ENCODE results near the gene RASSF9. TPM values are rescaled to one million over a fixed set of nuclear protein-coding genes. Genes with fewer than 3 reads are reported as not detected.
A peak's percentile ranks its signal among the peaks of the same experiment; 100 is the strongest.

Gene RASSF9
- total RNA-seq, 1 donor from 2014 or later: 7.9 TPM

GRCh38 chr12:85829391-85829790 is 6.8 kb downstream of the RASSF9 start:
- DNase-seq (no peak), ATAC-seq (no peak)
- Histone ChIP-seq H3K27me3 (no peaks in the 10 kb centered on the region), H3K36me3 (no peaks in the 10 kb centered on the region), H3K4me3 (no peak overlapping the region), H3K9me3 (no peaks in the 10 kb centered on the region), H3K27ac (no peak overlapping the region), H3K4me1 (no peaks in the 10 kb centered on the region)
- intact Hi-C loops (cut with DNase I): no loop called here
- TF ChIP-seq CTCF (IDR thresholded peaks at IDR 0.05): no peak

- H3K27me3 ChIP-seq: no peaks in the 10 kb centered on the region
- ATAC-seq (no peak), DNase-seq (no peak)
- intact Hi-C loops (cut with DNase I): no loop called here
- no peaks in the 10 kb centered on the region for H3K9me3 ChIP-seq
- TF ChIP-seq CTCF (IDR thresholded peaks at IDR 0.05): no peak
- no peaks in the 10 kb centered on the region for H3K36me3 ChIP-seq
- H3K27ac ChIP-seq: no peak overlapping the region
- no peaks in the 10 kb centered on the region for H3K4me1 ChIP-seq
- H3K4me3 ChIP-seq: no peak overlapping the region
Measured at GRCh38 chr12:85828576-85828975, 7.6 kb downstream of the RASSF9 start.

- ATAC-seq (no peak), DNase-seq (no peak)
- Histone ChIP-seq H3K36me3 (no peaks in the 10 kb centered on the region), H3K27ac (no peak overlapping the region), H3K4me1 (peaks cover 4% of the 10 kb centered on the region), H3K4me3 (no peak overlapping the region), H3K27me3 (no peaks in the 10 kb centered on the region), H3K9me3 (no peaks in the 10 kb centered on the region)
- no peak for TF ChIP-seq CTCF (IDR thresholded peaks at IDR 0.05)
- intact Hi-C loops (cut with DNase I): no loop called here
Measured at GRCh38 chr12:85825746-85826145, 10.5 kb downstream of the RASSF9 start.

DNA sequence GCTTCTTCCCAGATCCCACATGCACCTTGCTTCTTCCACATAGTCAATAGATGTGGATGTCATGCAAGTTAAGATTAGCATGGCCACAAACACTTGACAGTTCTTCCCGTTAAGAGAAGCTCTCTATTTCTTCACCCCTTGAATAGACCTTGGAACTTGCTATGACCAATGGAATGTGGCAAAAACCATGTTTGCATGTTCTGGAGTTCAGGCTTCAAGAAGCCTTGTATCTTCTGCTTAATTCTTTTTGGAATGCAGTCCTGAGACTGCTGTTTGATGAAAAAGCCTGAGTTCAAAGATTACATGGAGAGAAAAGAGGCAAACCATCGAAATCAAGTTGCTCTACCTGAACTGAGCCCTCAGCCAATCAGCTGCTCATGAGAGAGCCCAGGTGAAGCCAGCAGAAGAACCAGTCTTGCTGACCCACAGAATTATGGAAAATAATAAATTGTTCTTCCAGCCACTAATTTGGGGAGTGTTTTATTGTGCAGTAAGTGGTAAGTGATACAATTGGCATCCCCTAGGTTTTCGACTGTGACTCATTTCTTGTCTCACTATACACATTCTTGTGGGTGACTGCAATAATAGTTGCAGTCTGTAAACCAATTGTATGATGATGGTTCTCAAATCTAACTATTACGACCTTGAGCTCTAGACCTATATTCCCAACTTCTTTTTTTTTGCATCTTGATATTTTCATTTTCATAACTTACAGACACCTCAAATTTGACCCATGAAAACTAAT is 12.6 kb downstream of the RASSF9 start:
- no peak for TF ChIP-seq CTCF (IDR thresholded peaks at IDR 0.05)
- intact Hi-C loops (cut with DNase I): no loop called here
- no peaks in the 10 kb centered on the region for H3K36me3 ChIP-seq
- ATAC-seq: no peak
- no peak overlapping the region for H3K4me3 ChIP-seq
- no peaks in the 10 kb centered on the region for H3K9me3 ChIP-seq
- peaks cover 4% of the 10 kb centered on the region for H3K4me1 ChIP-seq
- H3K27me3 ChIP-seq: no peaks in the 10 kb centered on the region
- no peak overlapping the region for H3K27ac ChIP-seq
- DNase-seq: no peak

GRCh38 chr12:85821759-85822158 is 14.4 kb downstream of the RASSF9 start:
- Histone ChIP-seq H3K9me3 (no peaks in the 10 kb centered on the region), H3K27ac (peak overlapping the region; percentile 1), H3K4me3 (no peak overlapping the region), H3K36me3 (no peaks in the 10 kb centered on the region), H3K4me1 (peaks cover 4% of the 10 kb centered on the region), H3K27me3 (no peaks in the 10 kb centered on the region)
- DNase-seq (no peak), ATAC-seq (no peak)
- no peak for TF ChIP-seq CTCF (IDR thresholded peaks at IDR 0.05)
- intact Hi-C loops (cut with DNase I): no loop called here

- TF ChIP-seq CTCF (IDR thresholded peaks at IDR 0.05): no peak
- intact Hi-C loops (cut with DNase I): no loop called here
- no peak for ATAC-seq
- H3K27ac ChIP-seq: no peak overlapping the region
- no peaks in the 10 kb centered on the region for H3K36me3 ChIP-seq
- no peak for DNase-seq
- no peaks in the 10 kb centered on the region for H3K27me3 ChIP-seq
- H3K4me3 ChIP-seq: no peak overlapping the region
- H3K9me3 ChIP-seq: no peaks in the 10 kb centered on the region
- peaks cover 4% of the 10 kb centered on the region for H3K4me1 ChIP-seq
Measured at GRCh38 chr12:85821206-85821605, 15.0 kb downstream of the RASSF9 start.

All from upper lobe of right lung (tissue), 1 donor.